ENCODE measurements around the gene KCNJ14. TPM values are rescaled to one million over a fixed set of nuclear protein-coding genes. Genes with fewer than 3 reads are reported as not detected.
A peak's percentile ranks its signal among the peaks of the same experiment; 100 is the strongest.

The KCNJ14 gene
- total and polyA plus RNA-seq, 2 experiments from 2014 or later = 0.81 to 0.94 TPM

DNA sequence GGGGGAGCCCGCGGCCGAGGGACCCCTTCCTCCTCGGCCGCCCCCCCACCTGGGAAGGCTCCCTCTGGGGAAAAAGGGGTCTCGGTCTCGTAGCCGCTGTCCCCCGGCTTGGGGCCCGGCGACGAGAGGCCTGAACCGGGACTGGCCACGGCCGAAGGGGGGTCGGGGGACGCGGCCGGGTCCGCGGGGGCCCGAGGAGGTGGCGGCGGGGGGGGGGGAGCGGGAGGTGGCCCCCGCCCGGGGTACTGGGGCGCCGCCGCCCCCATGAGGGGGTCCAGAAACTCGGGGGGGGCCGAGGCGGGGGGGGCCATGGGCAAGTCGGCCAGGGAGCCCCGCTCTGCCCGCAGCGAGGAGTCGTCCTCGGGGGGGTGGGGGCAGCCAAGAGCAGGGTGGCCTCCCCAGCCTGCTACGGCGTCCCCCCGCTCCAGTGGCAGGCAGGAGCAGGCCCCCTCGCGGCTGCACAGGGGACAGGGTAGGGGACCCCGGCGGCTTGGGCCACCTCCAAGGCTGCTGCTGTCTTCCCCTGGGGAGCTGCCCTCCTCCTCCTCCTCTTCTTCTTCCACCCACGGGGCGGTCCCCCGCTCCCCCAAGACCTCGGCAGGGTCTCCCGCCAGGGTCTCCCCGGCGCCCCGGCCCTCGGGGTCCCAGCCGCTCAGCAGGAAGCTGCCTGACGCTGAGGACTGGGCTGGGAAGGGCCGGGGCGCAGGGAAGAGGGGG lies 43.4 kb downstream of the KCNJ14 start:
- Mint-ChIP-seq H3K36me3 (ENCODE audit: low read depth) (no peaks in the 10 kb centered on the region; the same call in 1 of the 3 replicates), H3K4me3 (no peak overlapping the region), H3K27me3 (ENCODE audit: insufficient read depth, low read depth, poor library complexity) (peaks cover 15% of the 10 kb centered on the region), H3K27ac (no peak overlapping the region), H3K4me1 (peaks cover 20% of the 10 kb centered on the region), H3K9me3 (no peaks in the 10 kb centered on the region; the same call in 2 of the 3 replicates)
- peaks cover 13% of the 10 kb centered on the region; the same call in 1 of the 2 replicates for H3K4me1 ChIP-seq (ENCODE audit: insufficient read depth)
- H3K4me3 ChIP-seq = no peak overlapping the region
- no peaks in the 10 kb centered on the region for H3K9me2 ChIP-seq (ENCODE audit: insufficient read depth)
- H3K27ac ChIP-seq (ENCODE audit: low read depth) = no peak overlapping the region
- no peak overlapping the region for H3K4me2 ChIP-seq
- H3K79me2 ChIP-seq (replicated peaks; ENCODE audit: insufficient read depth) = no peaks in the 10 kb centered on the region
- H3K36me3 ChIP-seq (ENCODE audit: insufficient read depth) = no peaks in the 10 kb centered on the region
- DNase-seq (ENCODE audit: low spot score) = no peak
- H4K20me1 ChIP-seq (replicated peaks; ENCODE audit: insufficient read depth) = no peaks in the 10 kb centered on the region; the same call in 1 of the 2 replicates
- no peak for TF ChIP-seq EZH2 (IDR thresholded peaks at IDR 0.05; ENCODE audit: low read depth, unreplicated experiment)
- TF ChIP-seq JUNB (IDR thresholded peaks at IDR 0.05; ENCODE audit: unreplicated experiment) = no peak
- TF ChIP-seq CTCF (conservative IDR thresholded peaks at IDR 0.05; ENCODE audit: low read depth in 2 of 2) = 0 out of 4 replicates have a peak, but pooled peaks of 1 of the 2 experiments have one; percentile 7
- no peak for TF ChIP-seq ZNF114 (CRISPR knock-in tag; IDR thresholded peaks at IDR 0.05)
- H3K27me3 ChIP-seq (ENCODE audit: insufficient read depth) = 0 out of 2 replicates have a peak, but pooled peaks cover 2% of the 10 kb centered on the region
- H3F3A ChIP-seq (replicated peaks; ENCODE audit: low read depth) = peaks cover 18% of the 10 kb centered on the region
- no peak for ATAC-seq
- H2AFZ ChIP-seq = no peak overlapping the region

DNA sequence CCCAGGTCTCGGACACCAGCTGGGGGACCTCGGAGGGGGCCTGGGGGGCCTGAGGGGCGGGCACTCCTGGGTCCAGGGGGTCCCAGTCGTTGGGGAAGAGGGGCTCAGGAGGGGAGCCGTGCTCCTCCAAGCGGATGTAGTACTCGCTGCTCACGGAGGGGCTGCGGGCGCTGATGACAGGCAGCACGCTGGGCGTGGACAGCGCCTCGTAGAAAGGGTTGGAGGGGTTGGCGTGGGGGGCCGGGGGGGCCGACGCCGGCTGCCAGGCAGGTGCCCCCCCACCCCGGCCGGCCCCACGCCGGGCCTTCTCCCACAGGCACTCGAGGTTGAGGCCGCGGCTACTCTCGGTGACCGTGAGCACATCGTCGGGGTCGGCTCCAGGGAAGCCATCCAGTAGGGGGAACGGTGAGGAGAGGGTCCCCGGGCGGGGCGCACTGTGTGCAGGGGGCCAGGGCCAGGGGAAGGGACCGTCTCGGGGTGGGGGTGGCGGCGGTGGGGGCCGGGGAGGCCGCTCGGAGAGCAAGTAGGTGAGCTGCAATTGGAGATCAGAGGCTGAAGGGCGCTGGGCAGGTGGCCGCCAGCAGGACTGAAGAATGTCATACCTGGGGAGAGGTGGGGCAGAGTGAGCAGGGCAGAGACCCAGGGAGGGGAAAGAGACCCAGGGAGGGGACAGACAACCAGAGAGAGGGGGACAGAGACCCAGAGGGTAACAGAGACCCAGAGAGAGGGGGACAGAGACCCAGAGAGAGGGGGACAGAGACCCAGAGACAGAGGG lies 44.1 kb downstream of the KCNJ14 start:
- Histone ChIP-seq H3K27me3 (ENCODE audit: insufficient read depth) (0 out of 2 replicates have a peak, but pooled peaks cover 2% of the 10 kb centered on the region), H3K36me3 (ENCODE audit: insufficient read depth) (no peaks in the 10 kb centered on the region), H3K4me2 (no peak overlapping the region), H4K20me1 (replicated peaks; ENCODE audit: insufficient read depth) (no peaks in the 10 kb centered on the region; the same call in 1 of the 2 replicates), H3K79me2 (replicated peaks; ENCODE audit: insufficient read depth) (no peaks in the 10 kb centered on the region), H3K9me2 (ENCODE audit: insufficient read depth) (no peaks in the 10 kb centered on the region), H3K4me3 (no peak overlapping the region), H3K4me1 (ENCODE audit: insufficient read depth) (peaks cover 10% of the 10 kb centered on the region; the same call in 1 of the 2 replicates), H3K27ac (ENCODE audit: low read depth) (no peak overlapping the region), H3F3A (replicated peaks; ENCODE audit: low read depth) (peaks cover 16% of the 10 kb centered on the region), H2AFZ (no peak overlapping the region)
- Mint-ChIP-seq H3K4me3 (peak overlapping the region; percentile 70; the same call in 2 of the 3 replicates), H3K36me3 (ENCODE audit: low read depth) (no peaks in the 10 kb centered on the region; the same call in 1 of the 3 replicates), H3K9me3 (no peaks in the 10 kb centered on the region; the same call in 2 of the 3 replicates), H3K27ac (no peak overlapping the region), H3K27me3 (ENCODE audit: insufficient read depth, low read depth, poor library complexity) (peaks cover 19% of the 10 kb centered on the region), H3K4me1 (peaks cover 19% of the 10 kb centered on the region)
- ATAC-seq (no peak), DNase-seq (ENCODE audit: low spot score) (no peak)
- TF ChIP-seq CREB1 (CRISPR knock-in tag; IDR thresholded peaks at IDR 0.05; ENCODE audit: low read depth) = no peak
- no peak for TF ChIP-seq ZNF114 (CRISPR knock-in tag; IDR thresholded peaks at IDR 0.05)
- TF ChIP-seq, protein P1, sequence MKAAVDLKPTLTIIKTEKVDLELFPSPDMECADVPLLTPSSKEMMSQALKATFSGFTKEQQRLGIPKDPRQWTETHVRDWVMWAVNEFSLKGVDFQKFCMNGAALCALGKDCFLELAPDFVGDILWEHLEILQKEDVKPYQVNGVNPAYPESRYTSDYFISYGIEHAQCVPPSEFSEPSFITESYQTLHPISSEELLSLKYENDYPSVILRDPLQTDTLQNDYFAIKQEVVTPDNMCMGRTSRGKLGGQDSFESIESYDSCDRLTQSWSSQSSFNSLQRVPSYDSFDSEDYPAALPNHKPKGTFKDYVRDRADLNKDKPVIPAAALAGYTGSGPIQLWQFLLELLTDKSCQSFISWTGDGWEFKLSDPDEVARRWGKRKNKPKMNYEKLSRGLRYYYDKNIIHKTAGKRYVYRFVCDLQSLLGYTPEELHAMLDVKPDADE (IDR thresholded peaks at IDR 0.05) = no peak
- no peak for TF ChIP-seq CTCF (conservative IDR thresholded peaks at IDR 0.05; ENCODE audit: low read depth in 2 of 2)

Data from GM23338 (cell line).